SK-N-MC (cell line): Measurements from ENCODE around the gene NDUFS1.

Experiments used
- EZH2 ChIP-seq: fragments of 200-600 bp; sonication (generic); IDR thresholded peaks from one replicate; pipeline ENCODE4 v1.6.1; 2017; ENCODE audit warnings: antibody characterized with exemption
- POLR2AphosphoS5 ChIP-seq: IDR thresholded peaks from 2 replicates; pipeline ENCODE4 v1.6.1; 2012; ENCODE audit warnings: mild to moderate bottlenecking, low read depth, low read length, borderline replicate concordance

DNA sequence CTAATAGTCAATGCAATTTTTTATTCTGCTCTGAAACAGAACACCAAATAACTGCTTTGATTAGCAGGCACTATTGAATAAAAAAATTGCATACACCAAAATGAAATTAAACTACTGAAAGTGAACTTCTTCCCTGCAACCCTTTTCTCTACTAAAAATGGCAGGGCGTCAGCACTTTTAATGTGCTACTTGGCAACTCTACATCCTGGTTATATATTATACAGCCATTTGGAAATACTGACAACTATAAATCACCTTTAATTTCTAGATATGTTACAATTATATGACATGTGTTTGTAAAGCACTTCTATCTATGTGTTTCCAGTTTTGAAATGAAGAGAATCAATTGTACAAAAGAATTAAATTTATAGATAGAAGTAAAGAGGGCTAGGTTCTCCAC is 9.9 kb downstream of the NDUFS1 start:
- TF ChIP-seq POLR2AphosphoS5 (no peak), EZH2 (no peak)
